ENCODE results near the gene GABRD.

GABRD gene

DNA sequence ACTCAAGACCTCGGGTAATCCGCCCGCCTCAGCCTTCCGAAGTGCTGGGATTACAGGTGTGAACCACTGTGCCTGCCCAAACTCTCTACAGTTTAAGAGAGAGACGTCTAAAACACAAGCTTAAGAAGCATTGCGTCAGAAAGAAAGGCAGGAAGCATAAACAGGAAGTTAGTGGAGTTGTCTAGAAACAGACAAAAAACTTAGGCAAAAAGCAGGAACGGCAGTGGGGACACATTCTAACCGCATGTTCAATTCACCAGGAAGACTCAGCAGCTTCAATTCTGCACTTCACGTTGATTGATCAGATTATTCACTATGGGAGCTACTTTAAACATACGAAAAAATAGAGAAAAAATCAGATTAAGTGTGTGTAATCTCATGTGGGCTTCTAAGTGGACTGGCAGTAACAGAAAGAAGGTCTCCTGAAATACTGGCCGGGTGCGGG lies 22.9 kb upstream of the GABRD start:
- H3K9me3 ChIP-seq (ENCODE audit: severe bottlenecking) = no peaks in the 10 kb centered on the region
- H3K27me3 ChIP-seq (ENCODE audit: insufficient read depth, low read depth, severe bottlenecking) = no peaks in the 10 kb centered on the region
- TF ChIP-seq, protein P1, sequence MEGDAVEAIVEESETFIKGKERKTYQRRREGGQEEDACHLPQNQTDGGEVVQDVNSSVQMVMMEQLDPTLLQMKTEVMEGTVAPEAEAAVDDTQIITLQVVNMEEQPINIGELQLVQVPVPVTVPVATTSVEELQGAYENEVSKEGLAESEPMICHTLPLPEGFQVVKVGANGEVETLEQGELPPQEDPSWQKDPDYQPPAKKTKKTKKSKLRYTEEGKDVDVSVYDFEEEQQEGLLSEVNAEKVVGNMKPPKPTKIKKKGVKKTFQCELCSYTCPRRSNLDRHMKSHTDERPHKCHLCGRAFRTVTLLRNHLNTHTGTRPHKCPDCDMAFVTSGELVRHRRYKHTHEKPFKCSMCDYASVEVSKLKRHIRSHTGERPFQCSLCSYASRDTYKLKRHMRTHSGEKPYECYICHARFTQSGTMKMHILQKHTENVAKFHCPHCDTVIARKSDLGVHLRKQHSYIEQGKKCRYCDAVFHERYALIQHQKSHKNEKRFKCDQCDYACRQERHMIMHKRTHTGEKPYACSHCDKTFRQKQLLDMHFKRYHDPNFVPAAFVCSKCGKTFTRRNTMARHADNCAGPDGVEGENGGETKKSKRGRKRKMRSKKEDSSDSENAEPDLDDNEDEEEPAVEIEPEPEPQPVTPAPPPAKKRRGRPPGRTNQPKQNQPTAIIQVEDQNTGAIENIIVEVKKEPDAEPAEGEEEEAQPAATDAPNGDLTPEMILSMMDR (IDR thresholded peaks at IDR 0.05; ENCODE audit: low read depth, low read length) = no peak
- DNase-seq = no peak
- no peaks in the 10 kb centered on the region for H3K36me3 ChIP-seq
- H3K27ac ChIP-seq = no peak overlapping the region
- H3K4me3 ChIP-seq (ENCODE audit: low read depth, low read length) = no peak overlapping the region

DNA sequence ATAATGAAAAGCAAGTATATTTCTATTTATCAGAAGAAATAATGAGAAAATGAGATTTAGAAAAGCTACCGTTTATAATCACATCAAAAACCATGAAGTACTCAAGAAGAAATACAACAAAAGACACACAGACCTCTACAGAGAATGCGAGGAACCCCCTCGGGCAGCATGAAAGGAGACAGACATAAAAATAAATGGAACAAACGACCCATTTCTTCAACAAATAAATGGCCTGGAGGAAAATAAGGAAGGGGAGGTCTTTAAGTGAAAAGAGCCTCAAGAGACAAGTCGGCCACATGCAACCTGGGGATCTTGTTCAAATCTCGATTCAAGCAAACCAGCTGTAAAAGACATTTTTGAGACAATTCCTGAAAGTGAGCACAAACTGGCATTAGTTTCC lies 21.6 kb upstream of the GABRD start:
- no peaks in the 10 kb centered on the region for H3K36me3 ChIP-seq
- H3K4me3 ChIP-seq (ENCODE audit: low read depth, low read length) = no peak overlapping the region
- no peaks in the 10 kb centered on the region for H3K27me3 ChIP-seq (ENCODE audit: insufficient read depth, low read depth, severe bottlenecking)
- DNase-seq = no peak
- TF ChIP-seq, protein P1 (IDR thresholded peaks at IDR 0.05; ENCODE audit: low read depth, low read length) = no peak
- H3K9me3 ChIP-seq (ENCODE audit: severe bottlenecking) = no peaks in the 10 kb centered on the region
- H3K27ac ChIP-seq = no peak overlapping the region

DNA sequence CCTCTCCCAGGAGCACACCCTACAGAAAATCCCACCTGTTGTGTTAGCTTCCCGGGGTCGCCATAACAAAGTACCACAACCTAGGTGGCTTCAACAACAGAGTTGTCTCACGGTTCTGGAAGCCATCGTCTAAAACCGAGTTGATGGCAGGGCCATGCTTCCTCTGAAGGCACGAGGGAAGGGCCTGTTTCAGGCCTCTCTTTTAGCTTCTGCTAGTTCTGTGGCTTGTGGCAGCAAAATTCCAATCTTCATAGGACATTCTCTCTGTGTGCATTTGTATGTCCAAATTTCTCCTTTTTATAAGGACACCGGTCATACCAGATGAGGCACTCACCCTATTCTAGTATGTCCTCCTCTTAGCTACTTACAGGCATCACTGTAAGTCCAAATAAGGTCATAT lies 18.7 kb upstream of the GABRD start:
- no peak for DNase-seq
- TF ChIP-seq, protein P1 (IDR thresholded peaks at IDR 0.05; ENCODE audit: low read depth, low read length) = no peak
- Histone ChIP-seq H3K27ac (no peak overlapping the region), H3K27me3 (ENCODE audit: insufficient read depth, low read depth, severe bottlenecking) (no peaks in the 10 kb centered on the region), H3K4me3 (ENCODE audit: low read depth, low read length) (no peak overlapping the region), H3K9me3 (ENCODE audit: severe bottlenecking) (no peaks in the 10 kb centered on the region), H3K36me3 (no peaks in the 10 kb centered on the region)

DNA sequence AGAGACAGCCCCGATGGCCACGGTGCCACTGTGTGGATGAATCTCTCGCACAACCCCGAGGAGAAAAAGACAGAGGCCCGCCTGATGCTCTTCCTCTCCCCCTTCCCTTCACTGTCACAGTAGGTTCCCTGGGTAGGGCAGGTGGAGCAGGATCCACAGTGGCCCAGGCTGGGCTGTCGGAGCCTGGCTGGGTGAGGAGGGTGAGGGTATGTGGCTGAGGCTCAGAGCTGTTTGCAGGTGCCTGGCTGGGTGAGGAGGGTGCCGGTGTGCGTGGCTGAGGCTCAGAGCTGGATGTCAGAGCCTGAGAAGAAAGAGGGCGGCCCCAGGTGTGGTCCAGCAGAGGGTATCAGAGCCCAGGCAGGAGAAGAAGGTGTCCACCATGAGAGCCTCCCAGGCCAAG lies 18.3 kb upstream of the GABRD start:
- DNase-seq = no peak
- TF ChIP-seq, protein P1 (IDR thresholded peaks at IDR 0.05; ENCODE audit: low read depth, low read length) = no peak
- no peak overlapping the region for H3K27ac ChIP-seq
- H3K36me3 ChIP-seq = no peaks in the 10 kb centered on the region
- no peak overlapping the region for H3K4me3 ChIP-seq (ENCODE audit: low read depth, low read length)
- H3K27me3 ChIP-seq (ENCODE audit: insufficient read depth, low read depth, severe bottlenecking) = no peaks in the 10 kb centered on the region
- H3K9me3 ChIP-seq (ENCODE audit: severe bottlenecking) = no peaks in the 10 kb centered on the region

DNA sequence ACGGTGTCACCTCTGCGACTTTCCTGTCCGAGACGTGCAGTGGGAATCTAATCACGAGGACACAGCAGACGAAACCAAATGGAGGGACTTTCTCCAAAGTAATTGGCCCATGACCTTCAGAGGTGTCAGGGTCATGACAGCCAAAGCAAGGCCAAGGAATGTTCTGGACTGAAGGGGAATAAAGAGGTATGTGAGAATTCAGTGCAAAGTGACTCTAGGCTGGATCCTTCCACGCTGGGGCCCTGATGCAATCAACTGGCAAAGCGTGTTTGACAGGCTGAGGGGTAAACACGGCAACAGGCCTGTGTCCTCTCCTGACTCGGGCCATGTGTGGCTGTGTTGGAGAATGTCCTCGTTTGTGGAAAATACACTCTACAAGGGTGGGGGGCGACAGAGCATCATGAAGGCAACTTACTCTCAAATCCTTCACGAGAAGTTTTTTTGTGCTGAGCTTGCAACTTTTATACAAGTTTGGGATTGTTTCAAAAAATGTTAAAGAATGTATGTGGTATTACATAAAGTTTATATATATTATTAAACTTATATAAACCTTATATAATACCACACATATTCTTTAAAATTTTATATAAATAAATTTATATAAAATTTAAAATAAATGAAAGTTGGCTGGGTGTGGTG lies 17.3 kb upstream of the GABRD start:
- TF ChIP-seq, protein P1 (IDR thresholded peaks at IDR 0.05; ENCODE audit: low read depth, low read length) = no peak
- Histone ChIP-seq H3K4me3 (ENCODE audit: low read depth, low read length) (no peak overlapping the region), H3K36me3 (no peaks in the 10 kb centered on the region), H3K9me3 (ENCODE audit: severe bottlenecking) (no peaks in the 10 kb centered on the region), H3K27ac (no peak overlapping the region), H3K27me3 (ENCODE audit: insufficient read depth, low read depth, severe bottlenecking) (no peaks in the 10 kb centered on the region)
- no peak for DNase-seq

DNA sequence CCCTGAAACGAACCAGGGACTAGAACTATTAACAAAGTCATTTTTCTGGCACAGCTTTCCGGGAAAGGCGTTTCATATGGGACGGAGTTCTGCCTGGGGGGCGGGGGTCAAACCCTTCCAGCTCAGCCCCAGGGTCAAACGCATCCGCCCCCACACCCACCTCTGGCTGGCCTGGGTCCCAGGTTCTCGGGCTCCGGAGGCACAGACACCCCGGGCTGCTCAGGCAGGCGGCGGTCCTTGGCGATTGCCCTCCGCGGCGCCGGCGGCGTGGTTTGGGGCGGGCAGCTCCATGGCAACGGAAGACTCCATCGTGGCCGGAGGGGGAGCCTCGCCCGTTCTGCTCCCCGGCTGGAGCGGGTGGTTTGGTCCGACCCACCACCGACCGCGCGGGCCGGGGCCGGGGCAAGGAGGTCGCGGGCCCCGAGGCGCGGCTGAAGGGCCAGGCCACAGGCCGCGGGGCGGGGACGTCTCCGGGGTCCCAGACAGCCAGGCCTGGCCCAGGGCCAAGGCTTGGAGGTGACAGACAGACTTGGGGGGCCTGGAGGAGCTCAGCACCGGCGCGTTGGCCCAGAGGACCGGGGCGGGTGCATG lies 15.5 kb upstream of the GABRD start, which contains the start of gene CFAP74:
CFAP74 (minus strand) TSS at position 246 of the 591 bp plus-strand sequence. CDS start 12,830 bp downstream, outside the sequence.
- H3K27me3 ChIP-seq (ENCODE audit: insufficient read depth, low read depth, severe bottlenecking) = no peaks in the 10 kb centered on the region
- no peak within 1 kb of the TSS for H3K27ac ChIP-seq
- H3K36me3 ChIP-seq = no peaks in the 10 kb centered on the region
- peak; percentile 70 for DNase-seq
- peak within 1 kb of the TSS; percentile 23 for H3K4me3 ChIP-seq (ENCODE audit: low read depth, low read length)
- TF ChIP-seq, protein P1 (IDR thresholded peaks at IDR 0.05; ENCODE audit: low read depth, low read length) = no peak
- H3K9me3 ChIP-seq (ENCODE audit: severe bottlenecking) = no peaks in the 10 kb centered on the region
